MV-4-11 (cell line): ENCODE measurements around the gene ELFN1.

Source experiments
- DNase-seq: peaks from one replicate; lab custom pipeline; 2025; lab: John Stamatoyannopoulos, UW

Gene ELFN1

GRCh38 chr7:1742555-1743303 lies 72.7 kb downstream of the ELFN1 start:
- DNase-seq: no peak

- no peak for DNase-seq
These were observed 73.6 kb downstream of the ELFN1 start for GRCh38 chr7:1743481-1744230.

- DNase-seq: no peak
These were observed 74.4 kb downstream of the ELFN1 start for GRCh38 chr7:1744296-1745017.

GRCh38 chr7:1745018-1745532 lies 75.0 kb downstream of the ELFN1 start:
- no peak for DNase-seq

- DNase-seq: no peak
These were observed 75.8 kb downstream of the ELFN1 start for GRCh38 chr7:1745576-1746490.

GRCh38 chr7:1746491-1746975 lies 76.5 kb downstream of the ELFN1 start:
- DNase-seq: no peak

GRCh38 chr7:1747004-1747801 lies 77.1 kb downstream of the ELFN1 start:
- no peak for DNase-seq

- DNase-seq: no peak
These were observed 78.2 kb downstream of the ELFN1 start for GRCh38 chr7:1748076-1748838.

GRCh38 chr7:1748839-1749173 lies 78.7 kb downstream of the ELFN1 start:
- no peak for DNase-seq

GRCh38 chr7:1749351-1749863 lies 79.3 kb downstream of the ELFN1 start:
- DNase-seq: no peak

GRCh38 chr7:1749864-1750466 lies 79.9 kb downstream of the ELFN1 start:
- DNase-seq: no peak

- no peak for DNase-seq
These were observed 80.5 kb downstream of the ELFN1 start for GRCh38 chr7:1750541-1751021.

- DNase-seq: no peak
These were observed 82.0 kb downstream of the ELFN1 start for GRCh38 chr7:1752111-1752510.

GRCh38 chr7:1752771-1753563 lies 82.9 kb downstream of the ELFN1 start:
- DNase-seq: peak; percentile 44

- no peak for DNase-seq
These were observed 83.4 kb downstream of the ELFN1 start for GRCh38 chr7:1753564-1753867.

- DNase-seq: no peak
These were observed 84.3 kb downstream of the ELFN1 start for GRCh38 chr7:1754345-1754908.

- no peak for DNase-seq
These were observed 85.9 kb downstream of the ELFN1 start for GRCh38 chr7:1755783-1756625.
